Endothelial cell (in vitro differentiated cells): ENCODE data around the gene ITGB2. TPM values are rescaled to one million over a fixed set of nuclear protein-coding genes. Genes with fewer than 3 reads are reported as not detected.

Experiments used
- DNase-seq: peaks from one replicate; pipeline ENCODE4 v3.0.0; 2021; ENCODE audit warnings: low spot score
- H3K27ac Mint-ChIP-seq: one replicate; pipeline ENCODE4 v1.8.0; 2021; ENCODE audit warnings: mixed read lengths, inconsistent platforms; ENCODE audit not compliant: unreplicated experiment
- H3K27me3 Mint-ChIP-seq: one replicate; pipeline ENCODE4 v1.8.0; 2021; ENCODE audit warnings: mild to moderate bottlenecking, moderate library complexity, mixed read lengths, inconsistent platforms; ENCODE audit not compliant: unreplicated experiment
- H3K36me3 Mint-ChIP-seq: one replicate; pipeline ENCODE4 v1.8.0; 2021; ENCODE audit warnings: mild to moderate bottlenecking, low read depth, mixed read lengths, inconsistent platforms; ENCODE audit not compliant: unreplicated experiment
- H3K4me1 Mint-ChIP-seq: one replicate; pipeline ENCODE4 v1.8.0; 2021; ENCODE audit warnings: mild to moderate bottlenecking, mixed read lengths, inconsistent platforms; ENCODE audit not compliant: unreplicated experiment
- H3K4me3 Mint-ChIP-seq: one replicate; pipeline ENCODE4 v1.8.0; 2021; ENCODE audit warnings: mild to moderate bottlenecking, mixed read lengths, inconsistent platforms; ENCODE audit not compliant: unreplicated experiment
- H3K9me3 Mint-ChIP-seq: one replicate; pipeline ENCODE4 v1.8.0; 2021; ENCODE audit warnings: mixed read lengths, inconsistent platforms; ENCODE audit not compliant: unreplicated experiment
- CTCF ChIP-seq: fragments of 200-600 bp; sonication (generic); IDR thresholded peaks from one replicate; pipeline ENCODE4 v1.5.0; 2021; ENCODE audit warnings: antibody characterized with exemption; ENCODE audit not compliant: unreplicated experiment
- total RNA-seq: library from RNA; stranded (reverse); fragmentation: NEBNext Ultra II Directional; extraction: Animal tissue kit (Norgen Biotek cat#: 25700); gene quantifications from one replicate; pipeline ENCODE4 v1.2.1, GENCODE V29; 2021; ENCODE audit not compliant: unreplicated experiment

Gene ITGB2
- total RNA-seq, 1 donor from 2014 or later, result 21.3 TPM

- Mint-ChIP-seq H3K4me1 (peaks cover 7% of the 10 kb centered on the region), H3K4me3 (no peak overlapping the region), H3K27me3 (peaks cover 9% of the 10 kb centered on the region), H3K36me3 (peaks cover 19% of the 10 kb centered on the region), H3K27ac (no peak overlapping the region), H3K9me3 (no peaks in the 10 kb centered on the region)
- no peak for DNase-seq
- TF ChIP-seq CTCF, result no peak
These were observed 73.2 kb downstream of the ITGB2 start for GRCh38 chr21:44847261-44848056.

GRCh38 chr21:44846485-44847260, 74.0 kb downstream of the ITGB2 start:
- DNase-seq, result no peak
- H3K9me3 Mint-ChIP-seq, result no peaks in the 10 kb centered on the region
- H3K27ac Mint-ChIP-seq, result no peak overlapping the region
- H3K4me3 Mint-ChIP-seq, result no peak overlapping the region
- H3K36me3 Mint-ChIP-seq, result peaks cover 12% of the 10 kb centered on the region
- TF ChIP-seq CTCF, result no peak
- H3K27me3 Mint-ChIP-seq, result peaks cover 12% of the 10 kb centered on the region
- H3K4me1 Mint-ChIP-seq, result peaks cover 7% of the 10 kb centered on the region

- no peak for TF ChIP-seq CTCF
- Mint-ChIP-seq H3K9me3 (no peaks in the 10 kb centered on the region), H3K4me1 (peaks cover 7% of the 10 kb centered on the region), H3K27me3 (peaks cover 12% of the 10 kb centered on the region), H3K27ac (peak overlapping the region; percentile 67), H3K4me3 (no peak overlapping the region), H3K36me3 (peaks cover 12% of the 10 kb centered on the region)
- DNase-seq, result no peak
These were observed 74.5 kb downstream of the ITGB2 start for GRCh38 chr21:44846224-44846484.

- peaks cover 12% of the 10 kb centered on the region for H3K27me3 Mint-ChIP-seq
- no peaks in the 10 kb centered on the region for H3K9me3 Mint-ChIP-seq
- H3K36me3 Mint-ChIP-seq, result peaks cover 8% of the 10 kb centered on the region
- H3K4me3 Mint-ChIP-seq, result no peak overlapping the region
- DNase-seq, result peak; percentile 71
- no peak for TF ChIP-seq CTCF
- H3K27ac Mint-ChIP-seq, result peak overlapping the region; percentile 67
- H3K4me1 Mint-ChIP-seq, result peaks cover 7% of the 10 kb centered on the region
These were observed 75.1 kb downstream of the ITGB2 start for GRCh38 chr21:44845418-44846223.
